GM12878 (cell line): Measurements from ENCODE around the gene ZNF19. TPM values are rescaled to one million over a fixed set of nuclear protein-coding genes. Genes with fewer than 3 reads are reported as not detected.

Experiments
- BHLHE40 ChIP-seq, 2 experiments: fragments of 450-650 bp in 1 of 2; IDR thresholded peaks; 2 replicates each; pipeline ENCODE4 v1.6.1; 2011 to 2017; ENCODE audit warnings: low read depth in 2 of 2, borderline replicate concordance in 1 of 2, improper control_type of control experiment in 1 of 2, low read length in 1 of 2, mild to moderate bottlenecking in 1 of 2
- IKZF2 ChIP-seq, 2 experiments: fragments of 450-650 bp; IDR thresholded peaks; 2 replicates each; pipeline ENCODE4 v1.6.1; 2017; ENCODE audit warnings: mild to moderate bottlenecking in 2 of 2, moderate library complexity in 2 of 2
- JUND ChIP-seq: IDR thresholded peaks from 2 replicates; pipeline ENCODE4 v1.6.1; 2012; ENCODE audit warnings: low read depth, mild to moderate bottlenecking, low read length, improper control_type of control experiment, moderate library complexity
- KAT2A ChIP-seq: conservative IDR thresholded peaks from 2 replicates; pipeline ENCODE4 v1.6.1; 2011; ENCODE audit warnings: low read depth, low read length; ENCODE audit not compliant: control insufficient read depth
- MEF2A ChIP-seq: IDR thresholded peaks from 2 replicates; pipeline ENCODE4 v1.6.1; 2011; ENCODE audit warnings: low read depth, mild to moderate bottlenecking, low read length, moderate library complexity; ENCODE audit not compliant: insufficient read depth
- MEF2B ChIP-seq: fragments of 450-650 bp; IDR thresholded peaks from 2 replicates; pipeline ENCODE4 v1.6.1; 2018; ENCODE audit warnings: mild to moderate bottlenecking, moderate library complexity; ENCODE audit not compliant: partially characterized antibody, poor library complexity, severe bottlenecking
- NFYB ChIP-seq: IDR thresholded peaks from 2 replicates; pipeline ENCODE4 v1.6.1; 2011; ENCODE audit warnings: low read depth, mild to moderate bottlenecking, low read length, improper control_type of control experiment, moderate library complexity; ENCODE audit not compliant: insufficient read depth
- POU2F2 ChIP-seq: IDR thresholded peaks from 3 replicates; pipeline ENCODE4 v1.6.1; 2011; ENCODE audit warnings: low read depth, mild to moderate bottlenecking, low read length, borderline replicate concordance
- RAD51 ChIP-seq: fragments of 450-650 bp; IDR thresholded peaks from 2 replicates; pipeline ENCODE4 v1.6.1; 2016; ENCODE audit warnings: moderate library complexity, mild to moderate bottlenecking, inconsistent platforms
- SUPT20H ChIP-seq: IDR thresholded peaks from 2 replicates; pipeline ENCODE4 v1.6.1; 2011; ENCODE audit warnings: low read depth, mild to moderate bottlenecking, low read length, moderate library complexity, borderline replicate concordance; ENCODE audit not compliant: control insufficient read depth
- TCF3 ChIP-seq: IDR thresholded peaks from 2 replicates; pipeline ENCODE4 v1.6.1; 2012; ENCODE audit warnings: low read depth, mild to moderate bottlenecking, low read length, borderline replicate concordance; ENCODE audit not compliant: insufficient read depth
- ZNF207 ChIP-seq: fragments of 450-650 bp; IDR thresholded peaks from 2 replicates; pipeline ENCODE4 v1.6.1; 2014; ENCODE audit warnings: antibody characterized with exemption, mild to moderate bottlenecking, borderline replicate concordance
- ZZZ3 ChIP-seq: IDR thresholded peaks from 2 replicates; pipeline ENCODE4 v1.6.1; 2011; ENCODE audit warnings: low read depth; ENCODE audit not compliant: control insufficient read depth, insufficient read length
- polyA plus RNA-seq, 11 experiments: library from polyadenylated mRNA; depleted of rRNA in 4 of 11; unstranded in 6 of 11; stranded (reverse) in 5 of 11; fragments of >200 nt; fragmentation: Nextera tagmentation in 4 of 11; fragmentation: Illumina TruSeq in 1 of 11; extraction: Ambion mirVana in 4 of 11; extraction: Trizol in 1 of 11; gene quantifications; 1 replicate in 1 of 11; 2 replicates in 10 of 11; pipeline versions ENCODE4 v1.2.1 to v1.2.3, GENCODE V29; 2011 to 2016; ENCODE audit warnings: inconsistent platforms in 2 of 11, missing spikeins in 2 of 11, low read depth in 1 of 11
- total RNA-seq, 4 experiments: library from RNA; depleted of rRNA in 3 of 4; stranded (reverse); fragments of >200 nt in 3 of 4; fragmentation: Illumina TruSeq in 1 of 4; extraction: Trizol in 1 of 4; gene quantifications; 2 replicates each; pipeline versions ENCODE4 v1.2.1 to v1.2.3, GENCODE V29; 2013 to 2021
- TF ChIP-seq, protein P1 (sequence below): fragments of 450-650 bp; IDR thresholded peaks from 2 replicates; pipeline ENCODE4 v1.6.1; 2016; ENCODE audit warnings: mild to moderate bottlenecking
- TF ChIP-seq, protein P2 (sequence below): IDR thresholded peaks from 2 replicates; pipeline ENCODE4 v1.6.1; 2012; ENCODE audit warnings: low read depth, low read length, improper control_type of control experiment
- TF ChIP-seq, protein P3 (sequence below): IDR thresholded peaks from 2 replicates; pipeline ENCODE4 v1.6.1; 2012; ENCODE audit warnings: low read depth, low read length, improper control_type of control experiment
- TF ChIP-seq, protein P4 (sequence below): fragments of 450-650 bp; IDR thresholded peaks from 2 replicates; pipeline ENCODE4 v1.6.1; 2016; ENCODE audit warnings: mild to moderate bottlenecking
- TF ChIP-seq, protein P5 (sequence below): fragments of 450-650 bp; IDR thresholded peaks from 2 replicates; pipeline ENCODE4 v1.6.1; 2016; ENCODE audit warnings: mild to moderate bottlenecking, moderate library complexity, borderline replicate concordance

ZNF19 gene
- total and polyA plus RNA-seq, 10 of the 15 experiments (the other 5 are each of a cell fraction or from before 2014, with no cell fraction given): 1.0 to 3.3 (median 2.0) TPM

DNA sequence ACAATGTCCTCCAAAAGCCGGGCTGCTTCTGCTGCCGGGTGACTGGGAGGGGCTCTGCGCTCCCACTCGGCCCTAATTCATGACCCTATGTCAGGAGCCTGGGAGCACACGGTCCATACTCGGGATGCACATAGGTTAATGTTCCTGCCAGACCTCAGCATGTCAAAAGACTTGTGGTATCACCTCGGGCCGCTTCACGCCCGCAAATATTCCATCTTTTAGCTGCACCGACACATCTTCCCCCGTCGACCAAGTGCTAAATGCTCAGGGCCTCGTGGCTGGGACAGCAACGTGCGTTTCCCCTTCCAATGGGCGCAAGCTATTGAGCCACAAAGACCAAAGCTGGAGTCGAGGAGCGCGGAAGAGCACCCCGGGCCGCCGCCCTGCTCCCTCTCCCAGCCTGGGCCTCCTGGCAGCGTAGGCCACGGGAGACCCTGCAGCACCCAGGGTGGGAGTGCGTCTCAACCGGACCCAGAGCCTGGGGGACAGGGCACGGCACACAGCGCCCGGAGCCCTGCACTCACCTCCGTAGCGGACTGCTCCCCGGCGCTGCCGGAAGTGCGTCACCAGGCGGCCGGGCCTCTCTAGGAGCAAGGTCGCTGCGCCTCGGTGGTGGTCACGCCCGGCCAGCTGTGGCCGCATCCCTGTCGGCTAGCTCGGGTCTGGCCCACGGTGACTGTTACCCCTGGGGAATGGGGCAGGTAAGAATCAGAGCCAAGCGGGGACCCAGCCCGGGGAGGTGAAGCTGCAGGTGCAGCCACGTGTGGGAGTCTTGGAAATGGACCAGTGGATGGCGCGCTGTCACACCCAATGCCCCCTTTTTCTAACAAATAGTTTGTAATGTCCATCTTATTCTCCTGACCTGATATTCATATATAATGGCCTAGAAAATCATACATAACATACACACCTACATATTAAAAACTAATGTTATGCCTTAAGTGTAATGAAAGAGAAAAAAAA, 27.2 kb downstream of the ZNF19 start, which contains the start of gene ZNF23 (continued):
- TF ChIP-seq, protein P1, sequence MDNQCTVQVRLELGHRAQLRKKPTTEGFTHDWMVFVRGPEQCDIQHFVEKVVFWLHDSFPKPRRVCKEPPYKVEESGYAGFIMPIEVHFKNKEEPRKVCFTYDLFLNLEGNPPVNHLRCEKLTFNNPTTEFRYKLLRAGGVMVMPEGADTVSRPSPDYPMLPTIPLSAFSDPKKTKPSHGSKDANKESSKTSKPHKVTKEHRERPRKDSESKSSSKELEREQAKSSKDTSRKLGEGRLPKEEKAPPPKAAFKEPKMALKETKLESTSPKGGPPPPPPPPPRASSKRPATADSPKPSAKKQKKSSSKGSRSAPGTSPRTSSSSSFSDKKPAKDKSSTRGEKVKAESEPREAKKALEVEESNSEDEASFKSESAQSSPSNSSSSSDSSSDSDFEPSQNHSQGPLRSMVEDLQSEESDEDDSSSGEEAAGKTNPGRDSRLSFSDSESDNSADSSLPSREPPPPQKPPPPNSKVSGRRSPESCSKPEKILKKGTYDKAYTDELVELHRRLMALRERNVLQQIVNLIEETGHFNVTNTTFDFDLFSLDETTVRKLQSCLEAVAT: peak; percentile 86; the same call in 1 of the 2 replicates
- TF ChIP-seq, protein P2, sequence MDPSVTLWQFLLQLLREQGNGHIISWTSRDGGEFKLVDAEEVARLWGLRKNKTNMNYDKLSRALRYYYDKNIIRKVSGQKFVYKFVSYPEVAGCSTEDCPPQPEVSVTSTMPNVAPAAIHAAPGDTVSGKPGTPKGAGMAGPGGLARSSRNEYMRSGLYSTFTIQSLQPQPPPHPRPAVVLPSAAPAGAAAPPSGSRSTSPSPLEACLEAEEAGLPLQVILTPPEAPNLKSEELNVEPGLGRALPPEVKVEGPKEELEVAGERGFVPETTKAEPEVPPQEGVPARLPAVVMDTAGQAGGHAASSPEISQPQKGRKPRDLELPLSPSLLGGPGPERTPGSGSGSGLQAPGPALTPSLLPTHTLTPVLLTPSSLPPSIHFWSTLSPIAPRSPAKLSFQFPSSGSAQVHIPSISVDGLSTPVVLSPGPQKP: peak; percentile 71; the same call in 1 of the 2 replicates
- TF ChIP-seq, protein P3, sequence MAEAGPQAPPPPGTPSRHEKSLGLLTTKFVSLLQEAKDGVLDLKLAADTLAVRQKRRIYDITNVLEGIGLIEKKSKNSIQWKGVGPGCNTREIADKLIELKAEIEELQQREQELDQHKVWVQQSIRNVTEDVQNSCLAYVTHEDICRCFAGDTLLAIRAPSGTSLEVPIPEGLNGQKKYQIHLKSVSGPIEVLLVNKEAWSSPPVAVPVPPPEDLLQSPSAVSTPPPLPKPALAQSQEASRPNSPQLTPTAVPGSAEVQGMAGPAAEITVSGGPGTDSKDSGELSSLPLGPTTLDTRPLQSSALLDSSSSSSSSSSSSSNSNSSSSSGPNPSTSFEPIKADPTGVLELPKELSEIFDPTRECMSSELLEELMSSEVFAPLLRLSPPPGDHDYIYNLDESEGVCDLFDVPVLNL: no peak
- TF ChIP-seq TCF3 (peak; percentile 86), RAD51 (no peak), NFYB (no peak), KAT2A (no peak), MEF2B (peak; percentile 57), POU2F2 (peak; percentile 88), SUPT20H (no peak), ZZZ3 (no peak), IKZF2 (IDR thresholded peaks at IDR 0.05) (peak in 1 of 2 experiments; percentile 28; a peak in 1 of 4 replicates), BHLHE40 (IDR thresholded peaks at IDR 0.05; ENCODE audit: borderline replicate concordance in 1 of 2, low read depth in 2 of 2, low read length in 1 of 2) (peak; percentile 35 to 86; a peak in 3 of 4 replicates), ZNF207 (peak; percentile 66; the same call in 1 of the 2 replicates), JUND (no peak), MEF2A (0 out of 2 replicates have a peak, but pooled peaks have one; percentile 23)
- TF ChIP-seq, protein P4, sequence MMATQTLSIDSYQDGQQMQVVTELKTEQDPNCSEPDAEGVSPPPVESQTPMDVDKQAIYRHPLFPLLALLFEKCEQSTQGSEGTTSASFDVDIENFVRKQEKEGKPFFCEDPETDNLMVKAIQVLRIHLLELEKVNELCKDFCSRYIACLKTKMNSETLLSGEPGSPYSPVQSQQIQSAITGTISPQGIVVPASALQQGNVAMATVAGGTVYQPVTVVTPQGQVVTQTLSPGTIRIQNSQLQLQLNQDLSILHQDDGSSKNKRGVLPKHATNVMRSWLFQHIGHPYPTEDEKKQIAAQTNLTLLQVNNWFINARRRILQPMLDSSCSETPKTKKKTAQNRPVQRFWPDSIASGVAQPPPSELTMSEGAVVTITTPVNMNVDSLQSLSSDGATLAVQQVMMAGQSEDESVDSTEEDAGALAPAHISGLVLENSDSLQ: no peak
- TF ChIP-seq, protein P5, sequence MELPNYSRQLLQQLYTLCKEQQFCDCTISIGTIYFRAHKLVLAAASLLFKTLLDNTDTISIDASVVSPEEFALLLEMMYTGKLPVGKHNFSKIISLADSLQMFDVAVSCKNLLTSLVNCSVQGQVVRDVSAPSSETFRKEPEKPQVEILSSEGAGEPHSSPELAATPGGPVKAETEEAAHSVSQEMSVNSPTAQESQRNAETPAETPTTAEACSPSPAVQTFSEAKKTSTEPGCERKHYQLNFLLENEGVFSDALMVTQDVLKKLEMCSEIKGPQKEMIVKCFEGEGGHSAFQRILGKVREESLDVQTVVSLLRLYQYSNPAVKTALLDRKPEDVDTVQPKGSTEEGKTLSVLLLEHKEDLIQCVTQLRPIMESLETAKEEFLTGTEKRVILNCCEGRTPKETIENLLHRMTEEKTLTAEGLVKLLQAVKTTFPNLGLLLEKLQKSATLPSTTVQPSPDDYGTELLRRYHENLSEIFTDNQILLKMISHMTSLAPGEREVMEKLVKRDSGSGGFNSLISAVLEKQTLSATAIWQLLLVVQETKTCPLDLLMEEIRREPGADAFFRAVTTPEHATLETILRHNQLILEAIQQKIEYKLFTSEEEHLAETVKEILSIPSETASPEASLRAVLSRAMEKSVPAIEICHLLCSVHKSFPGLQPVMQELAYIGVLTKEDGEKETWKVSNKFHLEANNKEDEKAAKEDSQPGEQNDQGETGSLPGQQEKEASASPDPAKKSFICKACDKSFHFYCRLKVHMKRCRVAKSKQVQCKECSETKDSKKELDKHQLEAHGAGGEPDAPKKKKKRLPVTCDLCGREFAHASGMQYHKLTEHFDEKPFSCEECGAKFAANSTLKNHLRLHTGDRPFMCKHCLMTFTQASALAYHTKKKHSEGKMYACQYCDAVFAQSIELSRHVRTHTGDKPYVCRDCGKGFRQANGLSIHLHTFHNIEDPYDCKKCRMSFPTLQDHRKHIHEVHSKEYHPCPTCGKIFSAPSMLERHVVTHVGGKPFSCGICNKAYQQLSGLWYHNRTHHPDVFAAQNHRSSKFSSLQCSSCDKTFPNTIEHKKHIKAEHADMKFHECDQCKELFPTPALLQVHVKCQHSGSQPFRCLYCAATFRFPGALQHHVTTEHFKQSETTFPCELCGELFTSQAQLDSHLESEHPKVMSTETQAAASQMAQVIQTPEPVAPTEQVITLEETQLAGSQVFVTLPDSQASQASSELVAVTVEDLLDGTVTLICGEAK: peak; percentile 93
